Measurements from ENCODE around the gene NBEA. TPM values are rescaled to one million over a fixed set of nuclear protein-coding genes. Genes with fewer than 3 reads are reported as not detected.

NBEA gene
- total RNA-seq, 1 donor from 2014 or later = 6.6 TPM

GRCh38 chr13:35693134-35693784, 751.2 kb downstream of the NBEA start:
- intact Hi-C loops (cut with DNase I) = no loop called here
- H3K9me3 ChIP-seq = no peaks in the 10 kb centered on the region
- H3K27ac ChIP-seq = no peak overlapping the region
- H3K4me3 ChIP-seq = no peak overlapping the region
- H3K4me1 ChIP-seq = no peaks in the 10 kb centered on the region
- TF ChIP-seq CTCF (IDR thresholded peaks at IDR 0.05) = no peak
- DNase-seq = no peak
- ATAC-seq = no peak
- no peaks in the 10 kb centered on the region for H3K36me3 ChIP-seq
- H3K27me3 ChIP-seq (ENCODE audit: low read depth) = no peaks in the 10 kb centered on the region

GRCh38 chr13:35694031-35694430, 752.0 kb downstream of the NBEA start:
- no peaks in the 10 kb centered on the region for H3K27me3 ChIP-seq (ENCODE audit: low read depth)
- no peak overlapping the region for H3K4me3 ChIP-seq
- no peak for TF ChIP-seq CTCF (IDR thresholded peaks at IDR 0.05)
- ATAC-seq = no peak
- intact Hi-C loops (cut with DNase I) = no loop called here
- H3K36me3 ChIP-seq = no peaks in the 10 kb centered on the region
- H3K9me3 ChIP-seq = no peaks in the 10 kb centered on the region
- H3K27ac ChIP-seq = no peak overlapping the region
- no peaks in the 10 kb centered on the region for H3K4me1 ChIP-seq
- no peak for DNase-seq

GRCh38 chr13:35694549-35695447, 752.7 kb downstream of the NBEA start:
- no peaks in the 10 kb centered on the region for H3K4me1 ChIP-seq
- DNase-seq (no peak), ATAC-seq (no peak)
- no peak overlapping the region for H3K4me3 ChIP-seq
- no peaks in the 10 kb centered on the region for H3K36me3 ChIP-seq
- intact Hi-C loops (cut with DNase I) = no loop called here
- no peaks in the 10 kb centered on the region for H3K27me3 ChIP-seq (ENCODE audit: low read depth)
- H3K9me3 ChIP-seq = no peaks in the 10 kb centered on the region
- TF ChIP-seq CTCF (IDR thresholded peaks at IDR 0.05) = no peak
- no peak overlapping the region for H3K27ac ChIP-seq

- intact Hi-C loops (cut with DNase I) = no loop called here
- no peaks in the 10 kb centered on the region for H3K4me1 ChIP-seq
- H3K9me3 ChIP-seq = no peaks in the 10 kb centered on the region
- no peaks in the 10 kb centered on the region for H3K36me3 ChIP-seq
- no peaks in the 10 kb centered on the region for H3K27me3 ChIP-seq (ENCODE audit: low read depth)
- ATAC-seq = no peak
- H3K27ac ChIP-seq = no peak overlapping the region
- DNase-seq = no peak
- no peak for TF ChIP-seq CTCF (IDR thresholded peaks at IDR 0.05)
- H3K4me3 ChIP-seq = no peak overlapping the region
Measured at GRCh38 chr13:35695448-35695770, 753.3 kb downstream of the NBEA start.

GRCh38 chr13:35697186-35697730, 755.2 kb downstream of the NBEA start:
- intact Hi-C loops (cut with DNase I) = no loop called here

More at GRCh38 chr13:35697186-35697730, 755.2 kb downstream of the NBEA start:
- Histone ChIP-seq H3K4me1 (no peaks in the 10 kb centered on the region), H3K9me3 (no peaks in the 10 kb centered on the region), H3K36me3 (no peaks in the 10 kb centered on the region), H3K4me3 (no peak overlapping the region), H3K27me3 (ENCODE audit: low read depth) (no peaks in the 10 kb centered on the region), H3K27ac (no peak overlapping the region)
- TF ChIP-seq CTCF (IDR thresholded peaks at IDR 0.05) = no peak
- DNase-seq (no peak), ATAC-seq (no peak)
